ENCODE data around the gene LMO2.

- TF ChIP-seq, protein P1, sequence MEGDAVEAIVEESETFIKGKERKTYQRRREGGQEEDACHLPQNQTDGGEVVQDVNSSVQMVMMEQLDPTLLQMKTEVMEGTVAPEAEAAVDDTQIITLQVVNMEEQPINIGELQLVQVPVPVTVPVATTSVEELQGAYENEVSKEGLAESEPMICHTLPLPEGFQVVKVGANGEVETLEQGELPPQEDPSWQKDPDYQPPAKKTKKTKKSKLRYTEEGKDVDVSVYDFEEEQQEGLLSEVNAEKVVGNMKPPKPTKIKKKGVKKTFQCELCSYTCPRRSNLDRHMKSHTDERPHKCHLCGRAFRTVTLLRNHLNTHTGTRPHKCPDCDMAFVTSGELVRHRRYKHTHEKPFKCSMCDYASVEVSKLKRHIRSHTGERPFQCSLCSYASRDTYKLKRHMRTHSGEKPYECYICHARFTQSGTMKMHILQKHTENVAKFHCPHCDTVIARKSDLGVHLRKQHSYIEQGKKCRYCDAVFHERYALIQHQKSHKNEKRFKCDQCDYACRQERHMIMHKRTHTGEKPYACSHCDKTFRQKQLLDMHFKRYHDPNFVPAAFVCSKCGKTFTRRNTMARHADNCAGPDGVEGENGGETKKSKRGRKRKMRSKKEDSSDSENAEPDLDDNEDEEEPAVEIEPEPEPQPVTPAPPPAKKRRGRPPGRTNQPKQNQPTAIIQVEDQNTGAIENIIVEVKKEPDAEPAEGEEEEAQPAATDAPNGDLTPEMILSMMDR (IDR thresholded peaks at IDR 0.05) = no peak
- no peak for TF ChIP-seq REST (IDR thresholded peaks at IDR 0.05; ENCODE audit: insufficient read depth in 1 of 2, low read depth in 2 of 2, low read length in 1 of 2)
These were observed 7.8 kb downstream of the LMO2 start for GRCh38 chr11:33884035-33884434.
